Stimulated activated CD4-positive, alpha-beta T cell treated with anti-CD3 and anti-CD28 coated beads, TNF-alpha, amount 100 ng/mL, for 24 hours (primary cell): Measurements from ENCODE around the gene MYF5.

Experiments
- DNase-seq, 3 experiments: peaks; one replicate each; pipeline ENCODE4 v3.0.0-alpha.2; 2020; ENCODE audit warnings: low read depth in 3 of 3

MYF5 gene

GRCh38 chr12:80766210-80766609, 49.5 kb downstream of the MYF5 start:
- DNase-seq = no peak

- no peak for DNase-seq
These were observed 50.2 kb downstream of the MYF5 start for GRCh38 chr12:80766897-80767296.
